Measurements from ENCODE around the gene CREB3L2. TPM values are rescaled to one million over a fixed set of nuclear protein-coding genes. Genes with fewer than 3 reads are reported as not detected.
"Not testable (repeated sequence)": the region's sequence is repeated elsewhere in the genome, so short reads cannot be mapped to it uniquely, and the experiment has no call there.

Gene CREB3L2
- total and polyA plus RNA-seq, 2 donors, result 20.7 to 31.5 TPM

DNA sequence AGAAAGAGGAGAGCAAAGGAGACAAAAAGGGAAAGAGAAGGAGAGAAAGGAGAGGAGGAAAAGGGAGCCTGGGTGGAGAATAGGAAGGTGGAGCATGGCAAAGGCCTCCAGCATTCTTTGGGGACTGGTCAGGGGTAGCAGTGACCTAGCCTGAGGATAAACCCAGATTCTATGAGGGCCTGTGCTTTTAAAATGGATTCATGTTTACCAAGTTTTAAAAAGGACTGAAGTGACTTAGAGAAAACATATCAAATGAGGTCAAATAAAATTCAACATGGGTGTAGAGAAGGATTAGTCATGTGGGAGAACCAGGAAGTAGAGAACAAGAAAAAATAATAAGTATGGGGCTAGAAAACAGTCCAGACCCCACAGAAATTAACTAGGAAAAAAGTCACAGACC is 20.7 kb downstream of the CREB3L2 start:
- Histone ChIP-seq H3K4me3 (ENCODE audit: low read depth, low read length) (no peak overlapping the region), H3K36me3 (ENCODE audit: insufficient read depth) (no peaks in the 10 kb centered on the region), H3K4me1 (ENCODE audit: insufficient read depth) (peaks cover 3% of the 10 kb centered on the region), H3K27ac (ENCODE audit: low read depth) (peak overlapping the region; percentile 46)
- no peak for DNase-seq (ENCODE audit: extremely low spot score)

DNA sequence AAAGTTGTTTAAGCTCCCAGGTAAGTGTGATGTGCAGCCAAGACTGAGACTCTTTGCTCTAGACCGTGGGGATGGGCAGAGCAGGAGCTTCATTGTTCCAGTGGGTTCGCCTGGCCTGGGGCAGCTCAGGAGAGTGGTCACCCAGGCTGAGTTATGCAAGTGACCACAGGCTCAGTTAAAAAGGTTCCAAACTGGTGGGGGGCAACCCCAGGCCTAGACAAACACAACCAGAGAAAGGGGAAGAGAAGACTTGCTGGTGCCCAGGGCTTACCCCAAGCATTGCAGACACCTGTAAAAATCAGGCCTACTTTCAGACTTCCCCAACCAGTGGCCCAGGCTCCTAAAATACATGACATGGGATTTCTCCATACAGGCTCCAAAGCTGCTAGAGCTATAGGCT is 21.6 kb downstream of the CREB3L2 start:
- no peak overlapping the region for H3K27ac ChIP-seq (ENCODE audit: low read depth)
- 97% methylated on average over 2 of the region's 2 CpGs for WGBS
- peaks cover 3% of the 10 kb centered on the region for H3K4me1 ChIP-seq (ENCODE audit: insufficient read depth)
- DNase-seq (ENCODE audit: extremely low spot score), result no peak
- H3K36me3 ChIP-seq (ENCODE audit: insufficient read depth), result no peaks in the 10 kb centered on the region
- H3K4me3 ChIP-seq (ENCODE audit: low read depth, low read length), result no peak overlapping the region

DNA sequence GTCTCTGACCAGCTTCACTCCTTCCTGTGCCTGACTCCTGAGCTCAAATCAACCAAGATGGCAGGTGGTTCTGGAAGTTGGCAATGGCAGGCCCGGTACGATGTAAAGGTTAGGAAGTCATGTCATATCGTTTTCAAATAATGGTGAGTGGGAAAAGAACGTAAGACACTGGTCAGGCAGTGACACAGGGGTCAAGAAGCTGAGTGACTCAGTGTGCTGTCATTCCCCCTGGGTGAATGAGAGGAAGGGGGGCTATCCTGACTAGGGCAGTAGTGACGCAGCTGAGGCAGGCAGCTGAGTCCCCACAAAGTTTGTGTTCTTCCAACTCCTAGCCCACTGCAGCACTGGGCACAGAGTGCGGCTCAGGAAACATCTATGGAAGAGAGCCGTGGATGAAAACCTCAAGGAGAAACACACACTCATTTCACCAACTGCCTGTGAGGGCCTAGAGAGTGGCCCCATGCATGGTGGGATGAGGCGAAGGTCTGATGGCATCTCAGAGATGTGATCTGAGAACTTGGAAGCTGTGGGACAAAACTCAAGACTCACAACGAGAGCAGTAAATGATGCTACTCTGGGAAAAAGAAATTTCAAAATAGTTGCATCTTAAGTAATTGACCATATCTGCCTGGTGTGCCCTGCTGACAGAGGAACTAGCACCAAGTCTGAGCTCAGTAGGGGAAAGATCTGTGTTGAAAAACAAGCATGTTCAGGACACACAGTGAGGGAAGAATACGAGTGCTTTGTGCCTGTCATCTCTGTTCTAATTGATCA is 23.2 kb downstream of the CREB3L2 start:
- WGBS, result 57% methylated on average over 10 of the region's 10 CpGs
- H3K36me3 ChIP-seq (ENCODE audit: insufficient read depth), result no peaks in the 10 kb centered on the region
- peaks cover 3% of the 10 kb centered on the region for H3K4me1 ChIP-seq (ENCODE audit: insufficient read depth)
- H3K4me3 ChIP-seq (ENCODE audit: low read depth, low read length), result no peak overlapping the region
- no peak for DNase-seq (ENCODE audit: extremely low spot score)
- no peak overlapping the region for H3K27ac ChIP-seq (ENCODE audit: low read depth)

DNA sequence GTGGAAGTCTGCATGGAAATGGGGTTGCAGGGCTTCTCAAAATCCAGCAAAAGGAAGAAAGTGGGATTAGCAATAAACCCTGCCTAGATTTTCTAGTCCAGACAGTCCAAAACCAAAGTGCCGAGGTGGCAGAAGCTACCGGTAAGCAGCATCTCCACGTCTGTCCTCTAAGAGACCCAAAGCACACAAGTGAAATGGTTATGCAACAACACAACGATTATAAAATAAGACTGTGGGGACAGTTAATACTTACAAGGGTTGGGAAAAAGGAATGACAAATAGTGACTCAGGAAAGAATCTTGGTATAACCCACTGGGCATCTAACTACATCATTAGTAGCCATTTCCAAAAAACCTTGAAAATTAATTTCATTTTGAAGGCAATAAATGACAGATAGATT is 24.7 kb downstream of the CREB3L2 start:
- Histone ChIP-seq H3K27ac (ENCODE audit: low read depth) (peak overlapping the region; percentile 70), H3K4me3 (ENCODE audit: low read depth, low read length) (no peak overlapping the region), H3K4me1 (ENCODE audit: insufficient read depth) (peaks cover 3% of the 10 kb centered on the region), H3K36me3 (ENCODE audit: insufficient read depth) (no peaks in the 10 kb centered on the region)
- WGBS, result 65% methylated on average over 4 of the region's 4 CpGs
- no peak for DNase-seq (ENCODE audit: extremely low spot score)

DNA sequence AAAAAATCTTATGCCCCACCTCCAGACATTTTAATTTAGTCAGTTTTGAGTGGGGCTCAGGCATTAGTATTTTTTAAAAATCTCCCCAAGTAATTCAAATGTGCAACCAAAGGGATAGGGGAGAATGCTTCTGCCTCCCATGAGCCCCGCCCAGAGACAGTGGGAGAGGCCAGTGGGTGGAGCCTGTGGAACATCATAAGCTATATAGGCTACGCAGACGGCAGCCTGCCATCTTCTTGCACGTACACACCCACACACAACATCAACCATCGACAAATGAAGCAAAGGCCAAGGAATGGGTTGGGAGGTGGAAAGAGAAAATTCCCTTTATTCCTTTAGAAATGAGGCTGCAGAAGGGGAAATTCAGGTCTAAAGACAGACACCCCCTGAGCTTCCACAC is 25.2 kb downstream of the CREB3L2 start:
- 64% methylated on average over 5 of the region's 5 CpGs for WGBS
- H3K4me3 ChIP-seq (ENCODE audit: low read depth, low read length), result no peak overlapping the region
- H3K36me3 ChIP-seq (ENCODE audit: insufficient read depth), result no peaks in the 10 kb centered on the region
- no peak for DNase-seq (ENCODE audit: extremely low spot score)
- peaks cover 3% of the 10 kb centered on the region for H3K4me1 ChIP-seq (ENCODE audit: insufficient read depth)
- H3K27ac ChIP-seq (ENCODE audit: low read depth), result peak overlapping the region; percentile 70

DNA sequence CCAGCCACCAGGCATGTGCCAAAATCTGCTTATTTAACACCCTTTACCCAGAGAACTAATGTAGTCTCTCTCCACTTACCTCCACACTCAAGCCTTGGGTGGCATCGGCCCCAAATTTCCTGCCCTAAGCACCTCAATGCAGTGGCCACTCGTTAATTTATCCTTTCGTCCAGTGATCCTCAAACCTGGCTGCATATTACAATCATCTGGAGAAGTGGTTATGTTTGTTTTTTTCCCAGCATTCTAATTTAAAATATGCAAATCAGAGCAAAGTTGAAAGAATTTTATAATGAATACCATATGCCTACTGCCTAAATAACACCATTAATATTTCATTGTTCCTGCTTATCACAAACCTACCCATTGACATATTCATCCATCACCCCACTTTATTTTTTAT is 25.7 kb downstream of the CREB3L2 start:
- H3K27ac ChIP-seq (ENCODE audit: low read depth), result no peak overlapping the region

DNA sequence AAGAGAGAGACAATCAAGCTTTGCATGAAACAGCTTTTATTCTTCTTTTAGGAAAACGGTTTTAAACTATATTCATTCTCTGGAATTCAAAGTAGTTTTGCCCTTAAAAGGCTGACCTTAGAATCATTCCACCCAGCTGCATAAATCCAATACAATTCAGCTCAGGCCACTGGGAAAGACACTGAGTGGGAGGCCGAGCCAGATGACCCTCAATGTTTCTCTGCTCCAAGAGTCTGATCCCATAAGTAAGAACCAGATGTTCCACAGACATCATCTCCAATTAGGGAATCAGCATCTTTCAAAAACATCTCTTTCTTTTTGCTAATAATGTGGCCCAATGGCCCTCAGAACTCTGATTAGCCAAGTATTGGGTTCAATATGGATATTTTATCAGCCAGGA is 26.1 kb downstream of the CREB3L2 start:
- no peaks in the 10 kb centered on the region for H3K4me1 ChIP-seq (ENCODE audit: insufficient read depth)
- no peak overlapping the region for H3K27ac ChIP-seq (ENCODE audit: low read depth)
- H3K4me3 ChIP-seq (ENCODE audit: low read depth, low read length), result no peak overlapping the region
- WGBS, result 32% methylated on average over 2 of the region's 2 CpGs
- H3K36me3 ChIP-seq (ENCODE audit: insufficient read depth), result no peaks in the 10 kb centered on the region
- no peak for DNase-seq (ENCODE audit: extremely low spot score)

More for the DNA sequence above, 25.7 kb downstream of the CREB3L2 start:
- no peak for DNase-seq (ENCODE audit: extremely low spot score)
- H3K4me3 ChIP-seq (ENCODE audit: low read depth, low read length), result no peak overlapping the region
- H3K36me3 ChIP-seq (ENCODE audit: insufficient read depth), result no peaks in the 10 kb centered on the region
- H3K4me1 ChIP-seq (ENCODE audit: insufficient read depth), result peaks cover 3% of the 10 kb centered on the region
- 89% methylated on average over 3 of the region's 3 CpGs for WGBS

DNA sequence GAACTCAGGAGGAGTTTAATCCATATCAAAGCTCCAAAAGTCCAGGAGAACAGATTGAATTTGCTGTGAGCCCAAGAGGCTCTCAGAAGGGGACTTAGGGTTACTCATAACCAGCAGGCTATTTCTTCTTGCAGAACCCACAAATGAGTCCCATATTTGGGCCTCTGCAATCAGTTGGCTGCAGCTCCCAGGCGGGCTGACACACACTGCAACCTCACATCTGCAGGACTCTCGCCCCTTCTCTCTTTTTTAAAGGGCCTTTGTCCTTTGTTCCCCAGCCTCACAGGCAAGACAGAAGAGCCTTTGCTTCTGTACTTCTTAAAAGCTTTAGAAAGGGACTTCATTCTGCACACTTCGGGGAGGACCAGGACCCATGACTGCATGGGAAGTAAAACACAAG is 26.7 kb downstream of the CREB3L2 start:
- H3K4me1 ChIP-seq (ENCODE audit: insufficient read depth), result no peaks in the 10 kb centered on the region
- DNase-seq (ENCODE audit: extremely low spot score), result no peak
- H3K27ac ChIP-seq (ENCODE audit: low read depth), result no peak overlapping the region
- H3K36me3 ChIP-seq (ENCODE audit: insufficient read depth), result no peaks in the 10 kb centered on the region
- H3K4me3 ChIP-seq (ENCODE audit: low read depth, low read length), result no peak overlapping the region
- WGBS, result 25% methylated on average over 3 of the region's 3 CpGs

DNA sequence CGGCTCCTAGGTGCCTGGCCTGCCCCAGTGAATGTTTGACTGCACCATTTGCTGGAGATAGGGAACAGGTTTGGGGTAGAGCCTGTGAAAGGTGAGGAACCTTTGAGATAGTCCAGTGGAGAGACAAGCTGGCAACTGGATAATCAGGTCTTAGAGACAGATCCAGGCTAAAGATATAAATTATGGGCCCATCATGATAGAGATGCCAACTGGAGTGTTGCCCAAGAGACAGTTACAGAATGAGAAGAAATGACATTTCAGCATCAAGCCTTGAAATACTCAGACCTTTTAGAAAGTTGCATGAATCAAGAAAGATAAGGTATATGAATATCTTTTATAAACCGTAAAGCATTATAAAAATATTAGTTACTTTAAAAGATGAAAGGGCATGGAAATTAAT is 27.1 kb downstream of the CREB3L2 start:
- DNase-seq (ENCODE audit: extremely low spot score), result no peak
- WGBS, result 48% methylated on average over 2 of the region's 2 CpGs
- H3K27ac ChIP-seq (ENCODE audit: low read depth), result peak overlapping the region; percentile 41
- no peak overlapping the region for H3K4me3 ChIP-seq (ENCODE audit: low read depth, low read length)
- H3K36me3 ChIP-seq (ENCODE audit: insufficient read depth), result no peaks in the 10 kb centered on the region
- no peaks in the 10 kb centered on the region for H3K4me1 ChIP-seq (ENCODE audit: insufficient read depth)

DNA sequence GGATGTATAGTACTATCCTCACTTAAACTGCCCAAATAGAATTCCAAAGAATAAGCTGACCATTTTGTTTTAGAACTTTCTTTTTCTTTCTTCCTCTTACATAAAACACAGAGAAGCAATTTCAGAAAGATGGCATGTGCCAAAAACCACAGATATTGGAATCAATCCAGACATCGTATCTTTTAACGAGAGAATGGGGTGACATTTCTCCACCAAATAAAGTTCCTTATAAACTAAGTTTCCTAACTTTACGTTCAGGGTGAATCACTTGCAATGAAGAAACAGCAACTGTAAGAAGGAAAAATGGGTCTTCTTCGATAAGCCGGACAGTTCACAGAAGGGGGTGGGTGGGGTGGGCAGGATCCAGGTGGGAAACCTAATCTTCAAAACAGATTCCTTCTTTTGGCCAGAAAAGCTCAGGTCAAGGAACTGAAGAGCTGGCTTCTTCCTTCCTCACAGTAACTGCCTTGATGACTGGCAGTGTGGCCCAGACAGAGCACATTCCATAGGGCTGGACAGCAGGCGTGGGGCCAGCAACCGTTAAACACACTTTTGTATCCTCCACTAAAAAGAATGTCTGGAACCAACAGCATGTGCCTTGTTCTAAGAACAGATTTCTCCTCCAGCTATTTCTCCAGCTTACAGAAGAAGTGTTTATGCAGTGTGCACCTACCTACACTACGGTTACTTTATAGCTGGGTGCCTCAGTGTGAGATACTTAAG is 31.5 kb downstream of the CREB3L2 start:
- no peaks in the 10 kb centered on the region for H3K4me1 ChIP-seq (ENCODE audit: insufficient read depth)
- no peak for DNase-seq (ENCODE audit: extremely low spot score)
- H3K36me3 ChIP-seq (ENCODE audit: insufficient read depth), result no peaks in the 10 kb centered on the region
- H3K4me3 ChIP-seq (ENCODE audit: low read depth, low read length), result no peak overlapping the region
- whole genome bisulfite sequencing, result 18% methylated on average over 8 of the region's 8 CpGs
- no peak overlapping the region for H3K27ac ChIP-seq (ENCODE audit: low read depth)

DNA sequence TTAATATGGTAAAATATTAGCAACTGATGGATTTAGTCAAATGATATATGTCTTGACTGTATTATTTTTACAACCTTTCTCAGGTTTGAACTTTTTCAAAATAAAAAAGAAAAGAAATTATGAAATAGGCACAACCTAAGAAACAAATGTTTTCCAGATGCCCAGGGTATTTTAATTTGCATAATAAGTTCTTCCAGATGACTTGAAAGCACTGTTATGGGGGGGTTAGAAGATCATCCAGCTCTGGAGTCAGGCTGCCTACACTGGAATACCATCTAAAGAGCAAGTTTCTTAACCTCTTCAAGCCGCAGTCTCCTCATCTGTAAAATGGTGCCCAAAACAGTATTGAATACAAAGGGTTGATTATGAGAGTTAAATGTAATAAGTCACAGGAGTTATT is 32.1 kb downstream of the CREB3L2 start:
- Histone ChIP-seq H3K4me1 (ENCODE audit: insufficient read depth) (no peaks in the 10 kb centered on the region), H3K4me3 (ENCODE audit: low read depth, low read length) (no peak overlapping the region), H3K27ac (ENCODE audit: low read depth) (no peak overlapping the region), H3K36me3 (ENCODE audit: insufficient read depth) (no peaks in the 10 kb centered on the region)
- DNase-seq (ENCODE audit: extremely low spot score), result no peak
- 99% methylated on average over 1 of the region's 1 CpG for WGBS

DNA sequence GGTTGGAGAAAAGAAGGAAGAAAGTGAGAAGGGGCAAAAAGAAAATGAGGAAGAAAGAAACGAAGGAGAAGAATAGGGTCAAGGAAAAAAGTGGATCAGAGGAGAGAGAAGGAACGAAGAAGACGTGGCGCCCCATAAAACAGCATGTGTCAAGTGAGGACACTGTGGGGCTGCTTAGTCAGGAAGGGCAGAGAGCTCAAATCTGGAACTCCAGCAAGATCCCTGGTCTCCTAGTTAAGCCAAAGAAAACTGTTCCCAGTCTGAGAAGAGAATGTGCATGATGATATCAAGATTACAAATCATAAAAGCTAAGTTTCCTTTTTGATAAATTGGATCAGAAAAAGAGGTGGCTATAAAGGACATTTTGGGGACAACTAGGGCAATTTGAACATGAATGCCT is 33.0 kb downstream of the CREB3L2 start:
- Histone ChIP-seq H3K4me3 (ENCODE audit: low read depth, low read length) (no peak overlapping the region), H3K27ac (ENCODE audit: low read depth) (no peak overlapping the region)
- WGBS, result 67% methylated on average over 4 of the region's 4 CpGs

DNA sequence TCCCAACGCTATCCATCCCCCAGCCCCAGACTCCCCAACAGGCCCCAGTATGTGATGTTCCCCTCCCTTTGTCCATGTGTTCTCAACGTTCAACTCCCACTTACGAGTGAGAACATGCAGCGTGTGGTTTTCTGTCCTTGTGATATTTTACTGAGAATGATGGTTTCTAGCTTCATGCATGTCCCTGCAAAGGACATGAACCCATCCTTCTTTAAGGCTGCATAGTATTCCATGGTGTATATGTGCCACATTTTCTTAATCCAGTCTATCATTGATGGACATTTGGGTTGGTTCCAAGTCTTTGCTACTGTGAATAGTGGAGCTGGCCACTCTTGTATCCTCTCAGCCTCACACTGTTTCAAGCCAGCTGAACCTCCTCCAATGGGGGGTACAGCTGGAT is 33.5 kb downstream of the CREB3L2 start:
- H3K4me3 ChIP-seq (ENCODE audit: low read depth, low read length); DNase-seq (ENCODE audit: extremely low spot score); H3K27ac ChIP-seq (ENCODE audit: low read depth); H3K36me3 ChIP-seq (ENCODE audit: insufficient read depth); H3K4me1 ChIP-seq (ENCODE audit: insufficient read depth): not testable (repeated sequence)
- 95% methylated on average over 4 of the region's 4 CpGs for WGBS

More for the DNA sequence above, 33.0 kb downstream of the CREB3L2 start:
- no peaks in the 10 kb centered on the region for H3K4me1 ChIP-seq (ENCODE audit: insufficient read depth)
- no peaks in the 10 kb centered on the region for H3K36me3 ChIP-seq (ENCODE audit: insufficient read depth)
- DNase-seq (ENCODE audit: extremely low spot score), result no peak

All from urinary bladder (tissue), 4 donors.